GM19043 (cell line): ENCODE measurements around the gene CDKN1C.
A peak's percentile ranks its signal among the peaks of the same experiment; 100 is the strongest.

Source experiments
- ATAC-seq: cut with Tn5 transposase; IDR thresholded peaks from one replicate; pipeline ENCODE4 v1.9.1; 2021; ENCODE audit warnings: low read depth; ENCODE audit not compliant: unreplicated experiment

The CDKN1C gene

DNA sequence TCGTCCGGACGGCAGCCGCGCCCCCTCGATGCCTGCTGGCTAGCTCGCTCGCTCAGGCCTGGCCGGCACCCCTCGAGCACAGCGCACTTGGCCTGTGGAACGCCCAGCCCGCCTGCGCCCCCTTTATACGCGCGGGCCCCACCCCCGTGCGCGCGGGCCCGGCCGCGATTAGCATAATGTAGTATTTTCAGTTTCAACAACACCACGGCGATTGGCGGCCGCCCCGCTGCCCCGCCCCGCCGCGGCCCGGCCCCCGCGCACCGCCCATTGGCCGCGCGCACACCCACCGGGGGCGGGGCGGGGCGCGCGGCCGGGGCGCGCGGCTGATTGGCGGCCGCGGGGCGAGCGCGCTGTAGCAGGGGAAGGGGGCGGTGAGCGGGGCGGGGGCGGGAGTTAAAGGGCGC lies at the start of gene CDKN1C:
Gene CDKN1C (minus strand): TSS at position 98 of the 404 bp plus-strand sequence. CDS start 319 bp downstream, outside the sequence.
- peak; percentile 80 for ATAC-seq

DNA sequence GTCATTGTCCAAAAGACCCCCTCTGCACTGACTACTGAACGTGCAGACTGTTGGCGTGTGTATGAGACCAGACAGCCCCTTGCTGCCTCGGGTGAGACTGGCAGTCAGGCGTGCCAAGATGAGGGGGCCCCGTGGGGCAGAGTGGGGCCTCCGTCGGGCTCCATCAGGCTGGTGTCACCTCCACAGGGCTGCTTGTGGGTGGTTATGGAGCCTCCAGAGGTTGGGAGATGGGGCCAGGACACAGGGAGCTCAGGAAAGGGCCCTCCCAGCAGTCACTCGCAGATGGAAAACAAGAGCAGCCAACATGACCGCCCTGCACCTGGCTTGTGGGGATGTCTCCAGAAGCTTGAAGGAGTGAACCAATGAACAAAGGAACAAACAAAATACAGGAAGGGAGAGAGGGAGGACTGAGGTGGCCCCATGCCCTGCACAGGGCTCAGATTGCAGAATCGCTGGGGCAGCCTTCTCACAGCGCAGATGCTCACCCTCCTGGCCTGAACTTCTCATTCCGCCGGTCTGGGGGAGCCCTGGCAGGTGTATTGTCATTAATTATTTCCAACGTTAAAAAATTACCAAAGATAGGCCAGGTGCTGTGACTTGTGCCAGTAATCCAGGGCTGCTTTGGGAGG lies 49.1 kb upstream of the CDKN1C start:
- ATAC-seq, result no peak

DNA sequence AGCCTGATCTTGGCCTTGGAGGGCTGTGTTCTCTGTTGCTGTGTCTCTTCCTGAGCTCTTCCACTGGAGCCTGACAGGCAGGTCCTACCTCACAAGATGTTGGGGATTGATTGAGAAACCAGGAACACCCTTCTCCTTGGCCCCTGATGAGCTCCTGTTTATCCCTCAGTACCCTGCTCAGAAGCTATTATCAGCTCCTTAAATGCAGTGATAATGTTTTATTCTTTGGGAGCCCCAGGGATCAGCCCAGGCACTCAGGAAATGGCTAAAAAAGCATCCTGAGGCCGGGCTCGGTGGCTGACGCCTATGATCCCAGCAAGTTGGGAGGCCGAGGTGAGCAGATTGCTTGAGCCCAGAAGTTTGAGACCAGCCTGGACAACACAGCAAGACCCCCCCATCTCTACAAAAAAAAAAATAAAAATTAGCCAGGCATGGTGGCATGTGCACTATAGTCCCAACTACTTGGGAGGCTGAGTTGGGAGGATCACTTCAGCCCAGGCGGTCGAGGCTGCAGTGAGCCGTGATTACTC lies 48.5 kb upstream of the CDKN1C start:
- no peak for ATAC-seq

DNA sequence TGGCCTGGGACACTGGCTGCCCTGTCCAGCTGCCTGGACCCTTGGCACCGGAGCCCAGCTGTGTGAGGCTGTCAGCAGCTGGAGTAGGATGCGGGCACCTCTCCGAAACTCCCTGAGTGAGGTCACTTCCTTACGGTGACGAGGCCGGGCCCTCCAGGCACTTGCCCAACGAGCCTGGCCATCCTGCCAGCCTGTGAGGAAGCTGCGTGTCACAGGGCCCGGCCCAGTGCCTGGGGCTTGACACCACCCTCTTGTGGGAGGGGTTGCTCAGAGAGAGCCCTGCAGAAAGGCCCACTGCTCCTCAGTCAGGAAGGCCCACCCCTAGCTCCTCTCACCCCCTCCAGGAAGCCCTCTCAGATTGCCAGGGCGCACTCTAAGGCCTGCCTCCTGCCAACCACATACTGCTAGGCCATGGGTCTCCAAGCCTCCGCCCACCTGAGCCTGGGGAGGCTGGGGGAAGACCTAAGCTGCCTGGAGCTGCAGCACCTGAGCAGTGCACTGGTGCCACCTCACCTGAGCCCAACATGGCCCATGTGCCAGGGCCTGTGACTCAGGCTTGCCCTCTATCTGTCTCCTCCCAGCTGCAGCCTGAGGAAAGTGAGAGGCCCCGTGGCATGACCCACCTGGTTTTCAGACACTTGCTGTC lies 47.9 kb upstream of the CDKN1C start:
- no peak for ATAC-seq

DNA sequence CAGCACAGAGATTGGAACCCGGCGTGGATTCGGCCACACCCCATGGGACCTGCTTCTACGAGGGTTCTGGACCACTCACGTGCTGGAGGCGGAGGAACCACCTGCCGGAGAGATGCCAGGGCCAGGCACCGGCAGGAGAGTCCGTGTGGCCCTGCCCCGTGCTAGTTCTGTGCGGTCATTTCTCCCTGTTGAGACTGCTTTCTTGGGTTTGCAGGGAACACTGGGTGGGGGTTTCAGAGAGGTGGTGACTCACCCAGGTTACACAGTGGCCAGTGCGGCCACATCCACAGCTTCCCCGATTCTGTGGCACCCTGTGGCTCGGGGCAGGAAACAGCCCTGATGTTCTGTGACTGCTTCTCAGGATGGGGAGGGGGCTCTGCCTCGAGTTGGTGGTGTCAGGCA lies 47.3 kb upstream of the CDKN1C start:
- no peak for ATAC-seq

DNA sequence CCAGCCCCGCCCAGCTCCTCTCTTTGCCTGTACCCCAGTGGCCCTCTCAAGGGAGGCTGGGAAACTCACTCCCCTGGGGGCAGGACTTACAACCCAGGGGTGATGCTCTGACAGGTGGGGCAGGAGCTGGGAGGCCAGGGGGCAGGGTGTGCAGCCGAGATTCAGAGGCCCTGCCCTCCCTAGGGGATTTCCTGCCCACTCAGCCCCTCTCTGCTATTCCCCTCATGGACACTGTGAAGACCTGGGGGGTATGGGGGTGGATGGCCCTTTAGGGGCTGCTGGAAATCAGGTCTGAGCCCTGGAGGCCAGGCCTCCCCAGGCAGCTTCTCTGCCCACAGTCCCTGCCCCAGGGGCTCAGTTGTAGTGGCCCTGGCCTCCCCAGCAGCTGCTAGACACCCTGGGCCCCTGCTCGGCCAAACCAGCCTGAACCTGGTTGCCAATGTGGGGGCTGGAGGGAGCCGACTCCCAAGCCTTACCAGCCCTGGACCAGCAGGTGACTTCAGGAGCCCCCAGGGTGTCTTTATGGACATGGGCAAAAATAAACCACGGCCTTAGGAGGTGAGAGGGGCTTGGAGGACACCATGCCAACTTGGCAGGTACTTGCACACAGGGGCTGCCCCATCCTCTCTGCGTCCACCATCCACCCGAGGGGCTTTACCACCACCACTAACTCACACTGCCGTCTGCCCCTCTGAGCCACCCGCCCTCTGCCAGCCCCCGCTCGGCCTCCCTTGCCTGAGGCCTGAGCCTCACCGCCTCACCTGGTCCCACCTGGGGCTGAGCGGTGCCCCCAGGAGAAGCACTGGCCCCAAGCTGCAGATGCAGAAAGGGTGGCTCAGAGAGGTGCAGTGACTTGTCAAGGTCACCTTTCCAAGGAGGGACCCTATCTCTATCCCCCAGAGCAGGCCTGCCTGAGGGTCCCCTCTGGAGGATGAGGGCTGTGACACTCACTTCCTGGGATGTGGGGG lies 46.5 kb upstream of the CDKN1C start:
- ATAC-seq, result no peak

DNA sequence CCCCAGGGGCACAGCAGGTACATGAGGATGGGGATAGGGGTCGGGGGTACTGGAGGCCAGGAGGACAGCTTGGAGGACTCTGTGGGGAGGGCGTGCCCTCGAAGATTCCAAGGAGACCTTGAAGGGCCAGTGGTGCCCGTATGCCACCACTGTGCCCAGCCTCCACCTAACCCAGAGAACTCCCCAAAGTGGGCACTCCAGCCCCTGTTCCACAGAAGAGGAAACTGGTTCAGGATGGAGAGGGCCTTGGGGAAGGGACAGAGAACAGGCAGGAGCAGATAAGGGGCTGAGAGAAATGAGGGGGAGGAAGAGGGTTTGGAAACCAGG lies 45.8 kb upstream of the CDKN1C start:
- no peak for ATAC-seq

DNA sequence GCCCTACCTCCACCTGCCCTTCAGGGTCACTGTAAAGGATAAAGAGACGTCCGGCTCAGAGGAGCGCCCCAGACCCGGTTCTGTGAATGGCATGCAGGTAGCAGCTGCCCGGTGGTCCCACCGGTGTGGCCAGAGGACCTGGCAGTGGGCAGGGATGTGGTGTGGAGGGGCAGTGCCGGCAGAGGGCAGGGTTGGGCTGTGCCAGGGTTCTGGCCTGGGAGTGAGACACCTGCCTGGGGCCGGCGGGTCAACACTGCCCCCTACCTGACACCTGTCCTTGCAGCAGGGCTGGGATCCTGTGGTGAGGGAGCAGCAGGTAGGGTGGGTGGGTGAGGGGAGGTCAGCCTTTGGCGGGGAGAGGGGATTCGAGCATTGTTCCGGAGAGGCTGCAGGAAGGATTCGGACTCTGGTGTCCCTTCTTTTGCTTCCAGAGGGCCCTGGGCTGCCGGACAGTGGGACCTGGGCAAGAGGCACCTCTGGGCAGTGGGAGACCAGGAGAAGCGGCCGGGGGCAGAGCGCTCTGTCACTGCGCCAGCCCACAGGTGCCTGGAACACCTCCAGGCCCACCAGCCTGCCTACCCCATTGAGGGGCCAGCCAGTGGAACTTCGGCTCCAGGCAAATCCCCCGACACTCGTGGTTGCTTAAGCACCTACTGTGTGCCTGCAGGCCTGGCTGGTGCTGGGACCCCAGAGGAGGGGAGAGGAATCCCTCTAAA lies 45.3 kb upstream of the CDKN1C start:
- peak; percentile 41 for ATAC-seq

DNA sequence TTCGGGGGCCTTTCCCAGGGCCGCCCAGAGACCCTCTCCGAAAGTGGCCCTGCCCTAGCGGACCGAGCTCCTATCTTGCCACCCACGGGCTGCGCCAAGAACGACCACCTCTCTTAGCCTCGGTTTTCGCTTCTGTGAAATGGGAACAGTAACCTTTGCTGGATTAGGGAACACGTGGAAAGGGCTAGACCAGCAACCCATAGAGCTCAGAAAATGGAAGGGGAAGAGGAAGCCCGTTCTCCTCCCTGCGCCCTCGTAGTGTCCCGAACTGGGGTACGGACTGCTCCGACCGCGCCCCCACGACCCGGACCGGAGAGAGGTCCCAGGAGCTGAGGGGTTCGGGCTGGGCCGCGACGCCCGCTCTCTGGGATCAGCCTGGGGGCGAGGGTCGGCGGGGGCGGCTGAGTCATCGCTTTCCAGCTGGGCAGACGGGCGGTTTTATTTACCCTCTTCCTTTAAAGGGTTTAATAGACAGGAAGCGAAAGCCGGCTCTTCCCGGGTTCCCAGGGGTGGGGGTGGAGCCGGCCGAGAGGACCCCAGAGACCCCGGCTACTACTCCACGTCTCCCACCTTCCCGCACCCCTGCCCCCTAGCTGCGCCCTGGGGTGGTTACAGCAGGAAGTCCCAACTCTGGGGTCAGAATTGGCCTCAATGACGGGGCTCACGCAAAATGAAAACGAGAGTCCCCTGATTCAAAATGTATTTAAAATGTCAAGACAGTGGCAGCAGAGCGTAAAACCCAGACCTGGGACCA lies 44.6 kb upstream of the CDKN1C start:
- peak; percentile 44 for ATAC-seq

DNA sequence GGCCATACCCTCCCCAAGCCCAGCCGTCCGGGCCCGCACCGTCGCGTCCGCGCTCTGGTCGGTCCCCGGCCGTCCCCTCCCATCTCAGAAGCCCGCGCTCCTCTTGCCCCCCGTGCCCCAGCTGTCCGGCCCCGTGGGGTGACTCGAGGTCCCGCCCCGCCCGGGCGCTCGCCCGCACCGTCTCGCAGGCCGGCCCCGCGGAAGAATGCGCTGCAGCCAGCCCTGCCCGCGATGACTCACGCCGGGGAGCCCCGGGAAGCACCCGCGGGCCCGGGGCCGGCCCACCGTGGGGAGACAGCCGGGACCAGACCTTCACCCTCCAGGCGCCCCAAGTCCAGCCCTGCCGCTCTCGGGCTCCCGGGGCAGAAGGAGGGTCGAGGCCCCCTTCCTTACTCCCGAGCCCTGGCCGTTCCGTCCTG lies 44.0 kb upstream of the CDKN1C start:
- ATAC-seq, result no peak

DNA sequence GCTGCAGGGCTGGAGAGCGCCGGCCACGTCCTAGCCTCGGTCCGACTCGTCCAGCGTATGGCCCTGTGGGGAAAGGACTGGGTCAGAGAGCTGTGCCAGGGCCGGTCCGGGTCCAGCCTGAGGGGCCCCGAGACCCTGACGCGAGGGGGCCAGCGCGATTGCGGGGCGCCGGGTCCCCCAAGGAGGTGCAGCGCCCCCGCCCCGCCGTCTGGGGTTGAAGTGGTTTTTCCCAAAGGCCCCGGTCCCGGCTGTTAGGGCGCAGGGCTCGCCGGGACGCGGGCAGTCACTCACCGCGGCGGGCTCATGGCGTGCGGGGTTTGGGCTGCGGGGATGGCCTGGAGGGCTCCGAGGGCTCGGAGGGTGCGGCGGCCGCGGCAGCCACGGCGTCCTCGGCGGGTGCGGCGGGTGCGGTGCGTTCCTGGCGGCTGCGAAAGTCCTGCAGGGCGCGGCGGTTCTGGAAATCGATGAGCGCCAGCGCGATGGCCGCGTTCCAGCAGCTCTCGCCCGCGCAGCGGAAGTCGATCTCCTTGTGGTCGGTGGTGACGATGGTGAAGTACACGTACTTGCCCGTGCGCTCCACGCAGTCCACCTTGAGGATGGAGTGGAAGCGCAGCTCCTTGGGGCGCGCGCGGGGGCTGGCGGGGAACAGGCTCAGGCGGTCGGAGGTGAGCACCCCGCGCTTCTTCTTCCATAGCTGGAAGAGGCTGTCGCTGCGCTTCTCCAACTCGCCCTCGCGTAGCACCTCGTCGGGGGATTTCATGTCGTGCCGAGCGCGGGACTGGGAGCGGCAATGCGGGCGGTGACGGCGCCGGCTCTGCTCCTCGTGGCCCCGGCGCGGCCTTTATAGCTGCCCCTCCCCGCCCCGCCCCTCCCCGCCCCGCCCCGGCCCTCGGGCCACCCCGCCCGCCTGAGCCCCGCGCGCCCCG lies 43.3 kb upstream of the CDKN1C start, which contains the start of gene PHLDA2:
Gene PHLDA2 (minus strand): TSS at position 816 of the 926 bp plus-strand sequence. CDS start 56 bp downstream, at position 760.
- no peak for ATAC-seq

DNA sequence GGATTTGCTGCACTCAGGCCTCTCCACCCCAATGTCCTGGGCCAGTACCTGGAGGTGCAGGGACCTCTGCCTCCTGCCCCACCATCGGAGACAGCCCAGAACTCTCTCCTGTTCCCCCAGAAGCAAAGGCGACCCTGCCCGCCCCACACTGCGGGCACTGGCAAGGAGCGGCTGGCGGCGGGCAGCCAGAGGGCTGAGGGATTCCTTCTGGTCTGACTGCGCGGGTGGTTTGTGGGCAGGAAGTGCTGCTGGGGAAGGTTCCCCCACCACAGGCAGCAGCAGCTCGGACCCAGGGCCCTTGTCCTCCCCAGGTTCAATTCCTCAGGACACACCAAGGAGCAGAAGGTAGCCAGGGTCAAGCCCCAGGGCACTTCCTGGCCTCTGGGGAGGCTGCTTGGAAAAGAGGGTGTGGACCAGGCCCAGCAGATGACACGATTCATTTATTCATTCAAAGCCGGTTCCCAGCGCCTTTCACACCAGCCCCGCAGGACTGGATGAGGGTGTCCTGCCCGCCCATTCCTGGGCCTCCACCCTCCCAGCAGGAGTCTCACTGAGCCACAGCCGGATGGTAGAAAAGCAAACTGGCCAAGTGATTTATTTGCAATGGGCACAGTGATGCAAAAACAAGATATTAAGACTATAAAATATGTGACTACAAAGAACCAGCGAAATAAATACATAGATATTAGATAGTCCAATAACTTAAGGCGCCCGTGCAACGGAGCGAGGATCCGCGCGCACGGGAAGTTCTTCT lies 42.5 kb upstream of the CDKN1C start:
- no peak for ATAC-seq

DNA sequence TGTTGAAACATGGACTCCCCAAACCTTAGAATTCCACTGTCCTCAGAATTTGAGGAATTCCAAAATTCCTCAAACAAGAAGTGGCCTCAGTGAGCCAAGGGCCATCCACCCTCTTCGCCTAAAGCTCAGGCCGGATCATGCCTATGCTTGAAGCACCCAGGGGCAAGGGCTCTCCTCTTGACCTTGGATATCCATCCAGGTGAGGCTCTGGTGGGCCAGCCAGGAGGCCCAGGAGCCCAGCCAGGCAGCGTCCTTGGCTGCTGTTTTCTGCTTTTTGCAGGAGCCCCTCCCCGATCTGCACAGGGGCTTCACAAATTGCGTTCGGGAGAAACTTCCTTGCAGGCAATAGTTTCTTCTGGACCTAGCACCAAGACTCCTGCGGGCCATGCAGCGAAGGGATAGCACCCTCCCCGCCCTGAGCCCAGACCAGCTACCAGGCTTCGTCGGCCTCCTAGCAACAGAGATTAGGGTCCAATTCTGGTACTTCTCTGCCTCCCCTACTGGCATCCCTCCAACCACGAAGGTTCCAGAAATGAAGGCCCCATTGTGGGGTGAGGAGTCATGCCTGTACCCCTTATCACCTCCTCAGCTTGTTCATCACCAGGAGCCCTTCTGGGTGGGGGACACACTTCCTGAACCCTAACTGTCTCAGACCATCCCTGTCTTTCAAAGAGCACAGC lies 41.7 kb upstream of the CDKN1C start:
- no peak for ATAC-seq

DNA sequence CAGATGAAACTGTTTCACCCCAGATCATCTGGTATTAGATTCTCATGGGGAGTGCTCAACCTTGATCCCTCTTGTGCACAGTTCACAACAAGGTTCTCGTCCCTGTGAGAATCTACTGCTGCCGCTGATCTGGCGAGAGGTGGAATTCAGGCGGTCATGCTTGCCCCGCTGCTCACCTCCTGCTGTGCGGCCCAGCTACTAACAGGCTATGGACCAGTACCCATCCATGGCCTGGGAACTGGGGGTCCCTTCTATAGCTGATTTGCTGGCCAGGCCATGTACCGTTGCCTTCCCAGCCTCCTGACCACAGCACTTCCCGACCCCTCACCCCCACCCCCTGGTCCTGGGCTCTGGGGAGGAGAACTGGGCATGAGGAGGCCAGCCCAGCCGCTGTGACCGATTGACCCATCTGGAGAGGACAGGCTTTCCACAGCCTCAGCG lies 41.1 kb upstream of the CDKN1C start:
- ATAC-seq, result no peak

DNA sequence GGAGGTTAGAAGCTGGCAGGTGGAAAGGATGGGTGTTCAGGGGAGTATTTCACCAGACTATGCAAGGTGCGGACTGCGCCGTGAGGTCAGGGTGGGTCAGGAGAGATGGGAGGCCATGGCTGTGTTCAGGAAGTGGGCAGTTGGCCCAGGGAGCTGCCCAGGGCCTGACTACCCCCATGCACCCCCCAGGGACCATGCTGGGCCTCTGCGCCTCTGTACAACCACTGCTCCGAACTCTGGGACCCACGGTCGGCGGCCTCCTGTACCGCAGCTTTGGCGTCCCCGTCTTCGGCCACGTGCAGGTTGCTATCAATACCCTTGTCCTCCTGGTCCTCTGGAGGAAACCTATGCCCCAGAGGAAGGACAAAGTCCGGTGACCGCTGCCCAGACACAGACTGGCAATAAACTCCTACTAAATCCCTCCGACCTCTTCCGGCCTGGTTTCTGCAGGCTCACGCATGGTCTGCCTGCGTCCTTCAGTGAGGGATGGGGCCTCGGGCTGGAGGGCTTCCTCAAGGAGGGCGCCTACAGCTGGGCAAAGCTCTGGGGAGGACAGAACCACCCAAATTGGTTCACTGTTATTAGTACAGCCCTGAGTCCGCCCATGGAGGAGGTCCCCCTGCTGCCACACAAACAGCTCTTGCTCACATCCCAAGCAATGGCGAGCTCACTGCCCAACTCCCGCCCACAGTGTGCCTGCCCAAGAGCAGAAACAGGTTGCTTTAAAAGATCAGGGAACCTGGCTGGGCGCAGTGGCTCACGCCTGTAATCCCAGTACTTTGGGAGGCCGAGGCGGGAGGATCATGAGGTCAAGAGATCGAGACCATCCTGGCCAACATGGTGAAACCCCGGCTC lies 39.5 kb upstream of the CDKN1C start:
- no peak for ATAC-seq

DNA sequence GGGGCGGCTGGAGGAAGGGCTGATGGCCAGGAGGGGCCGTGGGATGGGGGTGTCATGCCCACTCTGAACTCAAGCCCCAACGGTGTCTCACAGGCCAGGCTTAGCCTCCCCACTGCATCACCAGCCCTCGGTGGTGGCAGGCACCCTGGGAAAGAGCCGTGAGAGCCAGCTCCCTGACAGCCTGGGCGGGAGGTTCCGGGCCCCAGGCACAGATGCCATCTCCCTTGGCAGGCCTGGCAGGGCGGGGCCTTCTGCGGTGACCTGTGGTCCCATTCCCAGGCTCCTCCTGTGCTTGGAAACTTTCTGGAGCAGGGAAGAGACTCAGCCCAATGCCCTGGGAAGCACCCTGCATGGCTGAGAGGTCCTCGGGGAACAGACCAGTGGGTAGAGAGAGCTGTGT lies 38.8 kb upstream of the CDKN1C start:
- no peak for ATAC-seq
